Neural progenitor cell (in vitro differentiated cells): ENCODE measurements around the gene NELL2. TPM values are rescaled to one million over a fixed set of nuclear protein-coding genes. Genes with fewer than 3 reads are reported as not detected.

Source experiments
- DNase-seq: peaks from one replicate; pipeline ENCODE4 v3.0.0-alpha.2; 2016; ENCODE audit warnings: low spot score
- H2AFZ ChIP-seq: fragments of 200-600 bp; sonication (generic); replicated peaks from 2 replicates; pipeline ENCODE4 v1.6.1; 2016; ENCODE audit warnings: antibody characterized with exemption
- H3F3A ChIP-seq: fragments of 200-600 bp; sonication (generic); 2 replicates; pipeline ENCODE4 v1.6.1; 2016; ENCODE audit warnings: antibody characterized with exemption, low read depth
- H3K27ac ChIP-seq: fragments of 200-600 bp; sonication (generic); 2 replicates; pipeline ENCODE4 v1.5.1; 2016; ENCODE audit warnings: mild to moderate bottlenecking
- H3K27me3 ChIP-seq: fragments of 200-600 bp; sonication (generic); 2 replicates; pipeline ENCODE4 v1.6.1; 2016; ENCODE audit warnings: mild to moderate bottlenecking, moderate library complexity
- H3K36me3 ChIP-seq: fragments of 200-600 bp; sonication (generic); 2 replicates; pipeline ENCODE4 v1.5.1; 2016
- H3K4me1 ChIP-seq: fragments of 200-600 bp; sonication (generic); 2 replicates; pipeline ENCODE4 v1.6.1; 2016; ENCODE audit warnings: mixed run types
- H3K4me2 ChIP-seq: fragments of 200-600 bp; sonication (generic); 2 replicates; pipeline ENCODE4 v1.6.1; 2016
- H3K4me3 ChIP-seq: fragments of 200-600 bp; sonication (generic); 2 replicates; pipeline ENCODE4 v1.5.1; 2016
- H3K79me2 ChIP-seq: fragments of 200-600 bp; sonication (generic); 2 replicates; pipeline ENCODE4 v1.6.1; 2016; ENCODE audit warnings: low read depth
- H3K9ac ChIP-seq: fragments of 200-600 bp; sonication (generic); 2 replicates; pipeline ENCODE4 v1.6.1; 2016
- H3K9me3 ChIP-seq: fragments of 200-600 bp; sonication (generic); 2 replicates; pipeline ENCODE4 v1.5.1; 2016; ENCODE audit warnings: low read depth
- H4K20me1 ChIP-seq: fragments of 200-600 bp; sonication (generic); 2 replicates; pipeline ENCODE4 v1.6.1; 2016; ENCODE audit warnings: low read depth
- H3K27ac Mint-ChIP-seq: 3 replicates; pipeline ENCODE4 v1.8.0; 2021; ENCODE audit warnings: mixed read lengths
- H3K27me3 Mint-ChIP-seq: 2 replicates; pipeline ENCODE4 v1.8.0; 2022; ENCODE audit warnings: low read depth, mild to moderate bottlenecking, inconsistent platforms, moderate library complexity, mixed read lengths; ENCODE audit not compliant: insufficient read depth
- H3K36me3 Mint-ChIP-seq: 3 replicates; pipeline ENCODE4 v1.8.0; 2021; ENCODE audit warnings: mixed read lengths
- H3K4me1 Mint-ChIP-seq: 3 replicates; pipeline ENCODE4 v1.8.0; 2021; ENCODE audit warnings: mixed read lengths
- H3K4me3 Mint-ChIP-seq: 3 replicates; pipeline ENCODE4 v1.8.0; 2021; ENCODE audit warnings: mild to moderate bottlenecking, moderate library complexity, mixed read lengths
- H3K9me3 Mint-ChIP-seq: 3 replicates; pipeline ENCODE4 v1.8.0; 2020; ENCODE audit warnings: mixed read lengths
- EZH2 ChIP-seq: fragments of 200-600 bp; sonication (generic); IDR thresholded peaks from 2 replicates; pipeline ENCODE4 v1.6.1; 2017; ENCODE audit warnings: antibody characterized with exemption, mild to moderate bottlenecking, moderate library complexity
- EZH2phosphoT487 ChIP-seq: fragments of 200-600 bp; sonication (generic); IDR thresholded peaks from 2 replicates; pipeline ENCODE4 v1.6.1; 2017; ENCODE audit warnings: antibody characterized with exemption
- total RNA-seq: library from RNA; depleted of rRNA; stranded (reverse); fragments of >200 nt; gene quantifications from 2 replicates; pipeline ENCODE4 v1.2.3, GENCODE V29; 2015; ENCODE audit warnings: low replicate concordance
- TF ChIP-seq, protein P1 (sequence below): fragments of 200-600 bp; sonication (generic); IDR thresholded peaks from 2 replicates; pipeline ENCODE4 v1.5.1; 2017; ENCODE audit warnings: antibody characterized with exemption, mild to moderate bottlenecking

Gene NELL2
- total RNA-seq, 1 donor from 2014 or later = 398 TPM

GRCh38 chr12:44565163-44565562, 311.0 kb downstream of the NELL2 start:
- TF ChIP-seq EZH2phosphoT487 (no peak), EZH2 (no peak)
- TF ChIP-seq, protein P1, sequence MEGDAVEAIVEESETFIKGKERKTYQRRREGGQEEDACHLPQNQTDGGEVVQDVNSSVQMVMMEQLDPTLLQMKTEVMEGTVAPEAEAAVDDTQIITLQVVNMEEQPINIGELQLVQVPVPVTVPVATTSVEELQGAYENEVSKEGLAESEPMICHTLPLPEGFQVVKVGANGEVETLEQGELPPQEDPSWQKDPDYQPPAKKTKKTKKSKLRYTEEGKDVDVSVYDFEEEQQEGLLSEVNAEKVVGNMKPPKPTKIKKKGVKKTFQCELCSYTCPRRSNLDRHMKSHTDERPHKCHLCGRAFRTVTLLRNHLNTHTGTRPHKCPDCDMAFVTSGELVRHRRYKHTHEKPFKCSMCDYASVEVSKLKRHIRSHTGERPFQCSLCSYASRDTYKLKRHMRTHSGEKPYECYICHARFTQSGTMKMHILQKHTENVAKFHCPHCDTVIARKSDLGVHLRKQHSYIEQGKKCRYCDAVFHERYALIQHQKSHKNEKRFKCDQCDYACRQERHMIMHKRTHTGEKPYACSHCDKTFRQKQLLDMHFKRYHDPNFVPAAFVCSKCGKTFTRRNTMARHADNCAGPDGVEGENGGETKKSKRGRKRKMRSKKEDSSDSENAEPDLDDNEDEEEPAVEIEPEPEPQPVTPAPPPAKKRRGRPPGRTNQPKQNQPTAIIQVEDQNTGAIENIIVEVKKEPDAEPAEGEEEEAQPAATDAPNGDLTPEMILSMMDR = no peak
- H3K27ac Mint-ChIP-seq = no peak overlapping the region
- H3K4me1 ChIP-seq = peaks cover 21% of the 10 kb centered on the region

GRCh38 chr12:44563486-44563885, 312.6 kb downstream of the NELL2 start:
- Histone ChIP-seq H3K36me3 (no peaks in the 10 kb centered on the region), H3K79me2 (no peaks in the 10 kb centered on the region), H2AFZ (no peak overlapping the region), H4K20me1 (no peaks in the 10 kb centered on the region), H3K4me2 (no peak overlapping the region), H3K9me3 (no peaks in the 10 kb centered on the region), H3K27me3 (no peaks in the 10 kb centered on the region), H3K4me1 (peaks cover 16% of the 10 kb centered on the region), H3K9ac (no peak overlapping the region), H3K4me3 (no peak overlapping the region), H3F3A (peaks cover 9% of the 10 kb centered on the region), H3K27ac (no peak overlapping the region)
- H3K27me3 Mint-ChIP-seq = peaks cover 4% of the 10 kb centered on the region
- no peak for DNase-seq
- peaks cover 30% of the 10 kb centered on the region for H3K9me3 Mint-ChIP-seq
- TF ChIP-seq EZH2phosphoT487 (no peak), EZH2 (no peak)
- TF ChIP-seq, protein P1 = no peak
- no peak overlapping the region for H3K27ac Mint-ChIP-seq
- H3K4me3 Mint-ChIP-seq = no peak overlapping the region
- H3K36me3 Mint-ChIP-seq = peaks cover 38% of the 10 kb centered on the region
- H3K4me1 Mint-ChIP-seq = peaks cover 5% of the 10 kb centered on the region

More at GRCh38 chr12:44565163-44565562, 311.0 kb downstream of the NELL2 start:
- peaks cover 33% of the 10 kb centered on the region for H3K36me3 Mint-ChIP-seq
- Histone ChIP-seq H3K4me3 (peak overlapping the region; percentile 3), H3K36me3 (no peaks in the 10 kb centered on the region), H2AFZ (no peak overlapping the region), H3K79me2 (no peaks in the 10 kb centered on the region), H3K9ac (no peak overlapping the region), H4K20me1 (no peaks in the 10 kb centered on the region), H3K4me2 (peak overlapping the region; percentile 36), H3K9me3 (no peaks in the 10 kb centered on the region), H3K27ac (peak overlapping the region; percentile 63), H3F3A (peaks cover 9% of the 10 kb centered on the region), H3K27me3 (no peaks in the 10 kb centered on the region)
- H3K9me3 Mint-ChIP-seq = peaks cover 18% of the 10 kb centered on the region
- H3K4me1 Mint-ChIP-seq = peaks cover 9% of the 10 kb centered on the region
- H3K4me3 Mint-ChIP-seq = no peak overlapping the region
- DNase-seq = no peak
- peaks cover 4% of the 10 kb centered on the region for H3K27me3 Mint-ChIP-seq

GRCh38 chr12:44558340-44559100, 317.6 kb downstream of the NELL2 start:
- Histone ChIP-seq H4K20me1 (no peaks in the 10 kb centered on the region), H2AFZ (no peak overlapping the region), H3K79me2 (no peaks in the 10 kb centered on the region), H3K36me3 (no peaks in the 10 kb centered on the region), H3K4me3 (no peak overlapping the region), H3K9me3 (no peaks in the 10 kb centered on the region), H3K9ac (no peak overlapping the region), H3K4me2 (no peak overlapping the region), H3K27me3 (no peaks in the 10 kb centered on the region), H3F3A (no peaks in the 10 kb centered on the region), H3K4me1 (peaks cover 6% of the 10 kb centered on the region), H3K27ac (no peak overlapping the region)
- H3K9me3 Mint-ChIP-seq = peaks cover 32% of the 10 kb centered on the region
- H3K4me3 Mint-ChIP-seq = no peak overlapping the region
- peaks cover 38% of the 10 kb centered on the region for H3K36me3 Mint-ChIP-seq
- H3K4me1 Mint-ChIP-seq = peaks cover 29% of the 10 kb centered on the region
- TF ChIP-seq EZH2phosphoT487 (no peak), EZH2 (no peak)
- TF ChIP-seq, protein P1 = no peak
- H3K27ac Mint-ChIP-seq = no peak overlapping the region
- peaks cover 4% of the 10 kb centered on the region for H3K27me3 Mint-ChIP-seq
- no peak for DNase-seq
